ENCODE data around the gene GSE1.
A peak's percentile ranks its signal among the peaks of the same experiment; 100 is the strongest.

GRCh38 chr16:85611444-85612190 lies 1.5 kb upstream of the GSE1 start:
- TF ChIP-seq CTCF (IDR thresholded peaks at IDR 0.05; ENCODE audit: low read depth, low read length) = no peak
- TF ChIP-seq POLR2A (IDR thresholded peaks at IDR 0.05; ENCODE audit: extremely low read depth, insufficient read length) = no peak
- TF ChIP-seq MAX (IDR thresholded peaks at IDR 0.05; ENCODE audit: low read depth, low read length) = peak; percentile 19; the same call in 1 of the 2 replicates
- peak; percentile 17; the same call in 1 of the 2 replicates for TF ChIP-seq MYC (IDR thresholded peaks at IDR 0.05; ENCODE audit: low read depth, low read length)

Data from NB4 (cell line).